GDM1 (cell line): ENCODE measurements around the gene RNF145.
"Not testable (repeated sequence)": the region's sequence is repeated elsewhere in the genome, so short reads cannot be mapped to it uniquely, and the experiment has no call there.

Source experiments
- DNase-seq: peaks from one replicate; lab custom pipeline; 2025; lab: John Stamatoyannopoulos, UW

The RNF145 gene

DNA sequence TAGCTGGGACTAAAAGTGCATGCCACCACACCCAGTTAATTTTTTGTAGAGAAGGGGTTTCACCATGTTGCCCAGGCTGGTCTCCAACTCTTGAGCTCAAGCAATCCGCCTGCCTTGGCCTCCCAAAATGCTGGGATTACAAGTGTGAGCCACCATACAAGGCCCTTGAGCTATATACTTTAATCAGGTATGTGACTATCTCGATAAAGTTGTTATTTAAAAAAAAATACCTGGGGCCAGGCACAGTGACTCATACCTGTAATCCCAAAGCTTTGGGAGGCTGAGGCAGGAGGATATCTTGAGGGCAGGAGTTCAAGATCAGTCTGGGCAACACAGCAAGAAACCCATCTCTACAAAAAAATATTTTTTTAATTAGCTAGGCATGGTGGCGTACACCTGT is 19.2 kb downstream of the RNF145 start:
- DNase-seq: no peak

- DNase-seq: no peak
Observed at GRCh38 chr5:159189310-159189709, 20.0 kb downstream of the RNF145 start.

GRCh38 chr5:159187719-159188118 is 21.6 kb downstream of the RNF145 start:
- no peak for DNase-seq

DNA sequence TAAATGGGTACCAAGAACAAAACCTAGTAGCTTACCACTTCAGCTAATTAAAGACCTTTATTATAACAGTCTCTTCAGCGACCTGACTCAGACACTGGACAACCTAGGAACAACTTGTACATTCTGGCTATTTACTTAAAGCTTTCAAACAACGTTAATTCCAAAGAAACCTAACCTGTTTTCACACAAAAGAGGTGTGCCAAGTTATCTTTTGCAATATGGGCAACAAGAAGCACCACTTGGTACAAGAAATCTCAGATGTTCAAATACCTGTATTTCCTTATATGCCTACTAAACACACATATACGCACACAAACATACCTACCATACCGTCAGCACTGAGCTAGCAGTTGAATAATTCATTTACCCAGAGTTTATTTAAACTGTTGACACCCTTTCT is 23.0 kb downstream of the RNF145 start:
- DNase-seq: no peak

- DNase-seq: no peak
Observed at GRCh38 chr5:159185773-159186172, 23.6 kb downstream of the RNF145 start.

GRCh38 chr5:159184858-159185381 is 24.4 kb downstream of the RNF145 start:
- DNase-seq: no peak

- DNase-seq: no peak
Observed at GRCh38 chr5:159184236-159184635, 25.1 kb downstream of the RNF145 start.

- DNase-seq: no peak
Observed at GRCh38 chr5:159183247-159183646, 26.1 kb downstream of the RNF145 start.

DNA sequence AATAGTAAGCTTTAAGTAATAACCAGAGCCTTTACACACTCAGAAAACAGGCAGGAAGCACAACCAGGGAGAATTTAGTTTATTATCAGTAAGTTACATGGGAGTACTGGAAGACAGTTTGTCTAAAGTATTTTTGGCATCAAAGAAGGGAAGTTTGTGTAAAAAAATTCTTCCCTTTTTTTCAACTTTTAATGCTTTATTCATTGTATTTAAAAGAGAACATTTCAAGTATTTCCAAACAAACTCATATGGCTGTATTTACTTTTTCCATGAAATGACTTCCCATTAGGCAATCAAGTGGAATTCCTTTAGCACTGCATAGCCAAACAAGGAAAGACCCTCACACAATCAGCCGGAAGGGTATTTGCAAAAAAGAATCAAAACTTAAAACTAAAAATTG is 26.7 kb downstream of the RNF145 start:
- DNase-seq: no peak

GRCh38 chr5:159181651-159182050 is 27.7 kb downstream of the RNF145 start:
- no peak for DNase-seq

DNA sequence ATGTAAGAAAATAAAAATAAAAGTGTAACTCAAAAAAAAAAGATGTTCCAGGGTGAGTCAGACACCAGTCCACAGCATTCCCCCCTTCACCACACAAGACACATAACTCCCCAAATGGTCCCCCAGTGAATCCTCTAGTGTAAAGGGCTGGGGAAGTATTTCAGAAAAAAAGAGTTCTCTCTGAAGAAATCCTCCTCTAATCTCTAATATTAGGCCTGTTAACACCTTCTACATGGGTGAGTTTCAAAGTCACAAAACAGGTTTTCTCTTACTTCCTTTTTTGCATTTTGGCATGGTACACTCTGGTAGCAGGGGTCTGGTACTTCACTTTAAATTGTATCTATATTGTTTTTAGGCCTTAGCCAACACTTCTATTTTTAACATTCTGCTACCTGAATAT is 28.2 kb downstream of the RNF145 start:
- no peak for DNase-seq

- no peak for DNase-seq
Observed at GRCh38 chr5:159179529-159180305, 29.6 kb downstream of the RNF145 start.

DNA sequence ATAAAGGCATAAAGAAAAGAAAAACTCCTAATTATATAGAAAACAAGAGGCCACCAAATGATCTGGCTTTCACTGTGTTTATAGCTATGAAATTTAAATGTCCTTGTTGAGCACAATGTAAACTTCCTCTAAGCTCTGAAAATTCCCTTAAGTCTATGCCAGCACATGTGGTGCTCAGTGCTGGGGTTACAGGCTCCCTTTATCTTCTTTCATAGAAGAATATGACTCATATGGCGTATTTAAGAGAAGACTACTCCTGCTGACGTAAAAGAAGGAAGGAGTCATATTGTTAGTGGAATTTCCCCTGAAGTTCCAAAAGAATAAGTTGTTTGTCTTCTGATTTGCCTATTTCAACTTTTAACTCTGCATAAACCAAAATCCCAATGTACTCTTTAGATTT is 30.4 kb downstream of the RNF145 start:
- no peak for DNase-seq

- no peak for DNase-seq
Observed at GRCh38 chr5:159175547-159175946, 33.8 kb downstream of the RNF145 start.

GRCh38 chr5:159174511-159175168 is 34.7 kb downstream of the RNF145 start:
- DNase-seq: no peak

DNA sequence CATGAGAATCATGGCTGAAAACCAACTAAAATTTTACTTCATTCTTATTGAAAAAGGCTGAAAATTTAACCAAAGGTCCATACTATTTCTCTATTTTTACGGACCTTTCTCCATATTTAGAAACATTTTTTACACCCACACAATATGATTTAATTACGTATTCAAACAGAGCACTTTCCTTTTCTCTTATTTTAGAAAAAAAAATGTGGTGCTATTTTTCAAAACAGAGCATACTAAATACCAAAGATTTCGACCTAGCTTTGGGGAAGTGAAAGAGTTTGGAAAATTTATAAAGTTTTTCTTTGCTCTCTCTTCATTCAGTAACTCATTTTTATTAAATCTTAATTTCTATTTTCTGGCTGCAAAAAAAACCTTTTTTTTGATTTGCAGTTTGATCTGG is 38.1 kb downstream of the RNF145 start:
- DNase-seq: no peak

GRCh38 chr5:159170021-159170420 is 39.3 kb downstream of the RNF145 start:
- DNase-seq: no peak

DNA sequence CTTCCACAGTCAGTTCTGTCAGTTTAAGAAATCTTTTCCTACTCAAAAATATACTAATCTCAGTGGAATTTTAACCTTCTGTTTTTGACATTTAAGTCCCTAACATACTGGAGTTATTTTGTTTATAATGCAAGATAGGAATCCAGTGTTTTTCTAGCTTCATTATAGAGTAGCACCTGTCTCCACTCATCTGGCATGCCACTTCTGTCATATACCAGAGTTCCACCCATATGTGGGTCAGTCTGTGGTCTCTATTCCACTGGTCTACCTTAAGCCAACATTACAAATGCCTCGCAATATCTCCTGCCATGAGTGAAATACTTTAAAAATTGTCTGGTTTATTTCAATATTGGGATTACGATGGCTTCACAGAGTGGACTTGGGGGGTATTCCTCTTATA is 42.9 kb downstream of the RNF145 start:
- DNase-seq: no peak

- no peak for DNase-seq
Observed at GRCh38 chr5:159163701-159164046, 45.7 kb downstream of the RNF145 start.

- DNase-seq: no peak
Observed at GRCh38 chr5:159163027-159163700, 46.2 kb downstream of the RNF145 start.

DNA sequence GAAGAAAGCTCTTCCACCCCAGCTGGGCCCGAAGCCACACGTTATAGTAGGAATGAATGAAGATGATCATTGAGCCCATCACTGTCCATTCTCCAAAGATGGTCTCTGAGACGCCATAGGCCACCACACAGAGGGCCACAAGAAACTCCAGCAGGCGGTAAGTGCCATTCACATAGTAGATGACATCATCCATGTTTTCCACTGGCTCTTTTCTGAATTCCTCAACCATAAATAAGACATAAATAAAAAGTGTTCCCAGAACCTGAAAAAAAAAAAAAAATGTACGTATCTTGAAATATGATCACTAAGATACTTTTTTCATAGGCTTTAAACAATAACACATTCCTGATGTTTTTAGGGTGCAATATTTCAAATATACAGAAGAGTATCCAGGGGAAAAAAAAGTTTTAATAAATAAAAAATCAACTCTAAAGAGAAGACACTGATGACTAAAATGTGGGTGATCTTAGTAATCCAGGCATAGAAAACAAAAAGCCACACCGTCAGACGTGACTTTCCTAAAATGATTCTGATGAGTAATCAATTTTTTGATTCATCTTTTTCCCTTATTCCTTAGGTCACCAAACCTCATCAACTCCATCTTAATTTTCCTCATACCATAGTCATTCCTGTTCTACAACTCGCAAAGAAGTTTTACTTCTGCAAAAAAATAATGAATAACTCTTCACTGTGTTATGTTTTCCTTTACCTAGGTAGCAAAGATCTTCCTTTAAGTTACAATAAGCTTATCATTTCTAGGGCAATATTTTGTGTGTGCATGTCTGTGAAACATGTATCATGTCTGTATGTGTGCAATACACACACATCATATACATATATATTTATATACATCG is 47.8 kb downstream of the RNF145 start:
- DNase-seq: no peak

DNA sequence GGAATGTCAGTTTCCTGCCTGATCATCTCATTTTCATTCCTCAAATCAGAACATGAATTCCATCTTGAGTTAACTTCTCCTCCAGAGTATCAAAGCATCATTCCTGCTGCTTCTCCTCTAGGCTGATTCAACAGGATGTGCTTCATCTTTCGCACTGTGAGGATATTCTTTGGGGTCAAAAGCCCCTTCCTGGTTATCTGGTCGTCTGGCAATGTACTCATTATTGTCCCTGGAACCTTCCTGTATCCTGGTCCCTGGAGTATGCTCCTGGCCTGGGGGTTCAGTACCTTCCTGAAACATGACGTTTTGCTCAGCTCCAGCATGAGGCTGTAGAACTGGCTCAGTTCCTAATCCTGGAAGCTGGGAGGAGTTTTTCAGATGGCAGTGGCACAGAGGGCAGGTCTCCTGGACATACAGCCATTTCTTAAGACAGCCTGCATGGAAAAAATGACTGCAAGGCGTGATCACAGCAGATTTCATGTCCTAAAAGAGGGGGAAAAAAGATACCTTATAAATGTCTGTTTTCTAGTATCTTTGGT is 50.7 kb downstream of the RNF145 start:
- not testable (repeated sequence) for DNase-seq
